BLaER1 treated with 17β-estradiol and CSF1 and Interleukin-3, amounts not matched to agents 10 nM and 100 nM (cell line): Measurements from ENCODE around the gene NCAPH2.
A peak's percentile ranks its signal among the peaks of the same experiment; 100 is the strongest.

Source experiments
- H3K27ac ChIP-seq, 11 experiments: shearing (Covaris generic); formaldehyde crosslinking; 2 replicates each; pipeline ENCODE4 v1.8.1; 2022
- H3K27me3 ChIP-seq, 11 experiments: shearing (Covaris generic); formaldehyde crosslinking; 2 replicates each; pipeline ENCODE4 v1.8.1; 2022
- H3K36me3 ChIP-seq, 11 experiments: shearing (Covaris generic); formaldehyde crosslinking; 2 replicates each; pipeline ENCODE4 v1.8.1; 2022
- H3K4me1 ChIP-seq, 10 experiments: shearing (Covaris generic); formaldehyde crosslinking; 2 replicates each; pipeline ENCODE4 v1.8.1; 2022
- H3K4me2 ChIP-seq, 11 experiments: shearing (Covaris generic); formaldehyde crosslinking; 2 replicates each; pipeline ENCODE4 v1.8.1; 2022
- H3K4me3 ChIP-seq, 10 experiments: shearing (Covaris generic); formaldehyde crosslinking; 2 replicates each; pipeline ENCODE4 v1.8.1; 2022
- H3K9ac ChIP-seq, 11 experiments: shearing (Covaris generic); formaldehyde crosslinking; 2 replicates each; pipeline ENCODE4 v1.8.1; 2022
- H3K9me3 ChIP-seq, 11 experiments: shearing (Covaris generic); formaldehyde crosslinking; replicated peaks in 1 of 11; 2 replicates each; pipeline ENCODE4 v1.8.1; 2022
- H4K20me1 ChIP-seq, 11 experiments: shearing (Covaris generic); formaldehyde crosslinking; 2 replicates each; pipeline ENCODE4 v1.8.1; 2022
- Cebpa-rat ChIP-seq, 11 experiments: shearing (Covaris generic); IDR thresholded peaks; 2 replicates each; pipeline ENCODE4 v1.8.1; 2022

NCAPH2 gene

GRCh38 chr22:50485221-50486131 lies 22.5 kb upstream of the NCAPH2 start:
- H3K9ac ChIP-seq, result no peak overlapping the region
- peak overlapping the region in 7 of 11 experiments; percentile 7 to 93 (median 26); a peak in 4 of 22 replicates for H3K4me2 ChIP-seq
- peaks cover 38 to 85% (median 77%) of the 10 kb centered on the region in 10 experiments for H3K4me1 ChIP-seq
- peaks cover 0 to 36% (median 10%) of the 10 kb centered on the region in 11 experiments; a peak in 11 of 22 replicates for H4K20me1 ChIP-seq
- no peak overlapping the region for H3K27ac ChIP-seq
- H3K36me3 ChIP-seq, result no peaks in the 10 kb centered on the region
- TF ChIP-seq Cebpa-rat (IDR thresholded peaks at IDR 0.05), result no peak
- peaks cover 16 to 29% (median 25%) of the 10 kb centered on the region in 11 experiments for H3K27me3 ChIP-seq
- H3K9me3 ChIP-seq, result no peaks in the 10 kb centered on the region; a peak in 3 of 22 replicates
- no peak overlapping the region for H3K4me3 ChIP-seq

GRCh38 chr22:50486561-50487289 lies 21.3 kb upstream of the NCAPH2 start, which contains the start of gene MIOX:
Gene MIOX, plus strand, starts transcription at chr22:50486859. Its CDS starts 39 bp downstream, at chr22:50486898.
- no peaks in the 10 kb centered on the region for H3K9me3 ChIP-seq
- H3K27ac ChIP-seq, result peak within 1 kb of the TSS in 10 of 11 experiments; percentile 30 to 77 (median 60); a peak in 17 of 22 replicates
- H3K4me1 ChIP-seq, result peaks cover 45 to 87% (median 81%) of the 10 kb centered on the region in 10 experiments
- H3K27me3 ChIP-seq, result peaks cover 4 to 17% (median 12%) of the 10 kb centered on the region in 11 experiments; a peak in 21 of 22 replicates
- peak within 1 kb of the TSS in 2 of 10 experiments; percentile 16 to 25; a peak in 1 of 20 replicates for H3K4me3 ChIP-seq
- peaks cover 0 to 36% (median 10%) of the 10 kb centered on the region in 11 experiments; a peak in 11 of 22 replicates for H4K20me1 ChIP-seq
- peak within 1 kb of the TSS; percentile 7 to 62 (median 47); a peak in 16 of 22 replicates for H3K9ac ChIP-seq
- H3K36me3 ChIP-seq, result no peaks in the 10 kb centered on the region
- peak within 1 kb of the TSS; percentile 67 to 90 (median 76) for H3K4me2 ChIP-seq
- TF ChIP-seq Cebpa-rat (IDR thresholded peaks at IDR 0.05), result no peak

GRCh38 chr22:50487290-50488005 lies 20.6 kb upstream of the NCAPH2 start:
- Histone ChIP-seq H4K20me1 (peaks cover 0 to 35% (median 10%) of the 10 kb centered on the region in 11 experiments; a peak in 11 of 22 replicates), H3K36me3 (no peaks in the 10 kb centered on the region), H3K9me3 (no peaks in the 10 kb centered on the region), H3K4me1 (peaks cover 38 to 83% (median 75%) of the 10 kb centered on the region in 10 experiments), H3K4me3 (peak overlapping the region in 2 of 10 experiments; percentile 16 to 25; a peak in 1 of 20 replicates), H3K9ac (peak overlapping the region; percentile 7 to 62 (median 47); a peak in 15 of 22 replicates), H3K27ac (peak overlapping the region in 10 of 11 experiments; percentile 30 to 77 (median 60); a peak in 17 of 22 replicates), H3K27me3 (peaks cover 0 to 10% (median 5%) of the 10 kb centered on the region in 11 experiments; a peak in 14 of 22 replicates), H3K4me2 (peak overlapping the region; percentile 67 to 90 (median 76))
- TF ChIP-seq Cebpa-rat (IDR thresholded peaks at IDR 0.05), result no peak

GRCh38 chr22:50488006-50488677 lies 19.9 kb upstream of the NCAPH2 start:
- H3K27me3 ChIP-seq, result peaks cover 0 to 3% (median 0%) of the 10 kb centered on the region in 11 experiments; a peak in 4 of 22 replicates
- H3K4me3 ChIP-seq, result no peak overlapping the region
- TF ChIP-seq Cebpa-rat (IDR thresholded peaks at IDR 0.05), result no peak
- no peak overlapping the region for H3K27ac ChIP-seq
- H3K4me1 ChIP-seq, result peaks cover 31 to 76% (median 68%) of the 10 kb centered on the region in 10 experiments
- no peak overlapping the region for H3K9ac ChIP-seq
- H3K36me3 ChIP-seq, result no peaks in the 10 kb centered on the region
- H4K20me1 ChIP-seq, result peaks cover 0 to 28% (median 4%) of the 10 kb centered on the region in 11 experiments; a peak in 9 of 22 replicates
- H3K9me3 ChIP-seq, result no peaks in the 10 kb centered on the region
- H3K4me2 ChIP-seq, result peak overlapping the region in 10 of 11 experiments; percentile 67 to 90 (median 79); a peak in 20 of 22 replicates

- H3K36me3 ChIP-seq, result no peaks in the 10 kb centered on the region
- H3K4me1 ChIP-seq, result peaks cover 25 to 69% (median 61%) of the 10 kb centered on the region in 10 experiments
- no peaks in the 10 kb centered on the region for H3K9me3 ChIP-seq
- no peak overlapping the region for H3K27ac ChIP-seq
- no peak overlapping the region for H3K4me3 ChIP-seq
- no peaks in the 10 kb centered on the region; a peak in 1 of 22 replicates for H3K27me3 ChIP-seq
- no peak for TF ChIP-seq Cebpa-rat (IDR thresholded peaks at IDR 0.05)
- H3K9ac ChIP-seq, result no peak overlapping the region
- no peak overlapping the region for H3K4me2 ChIP-seq
- H4K20me1 ChIP-seq, result peaks cover 0 to 20% (median 0%) of the 10 kb centered on the region in 11 experiments; a peak in 5 of 22 replicates
Observed at GRCh38 chr22:50488886-50489285, 19.1 kb upstream of the NCAPH2 start.

GRCh38 chr22:50489363-50490243 lies 18.4 kb upstream of the NCAPH2 start:
- H3K36me3 ChIP-seq, result no peaks in the 10 kb centered on the region
- H3K9ac ChIP-seq, result no peak overlapping the region
- peak overlapping the region in 8 of 11 experiments; percentile 6 to 87 (median 77); a peak in 13 of 22 replicates for H3K4me2 ChIP-seq
- H3K9me3 ChIP-seq, result no peaks in the 10 kb centered on the region
- no peak for TF ChIP-seq Cebpa-rat (IDR thresholded peaks at IDR 0.05)
- no peak overlapping the region for H3K4me3 ChIP-seq
- peak overlapping the region in 2 of 11 experiments; percentile 4 to 47; a peak in 1 of 22 replicates for H3K27ac ChIP-seq
- peaks cover 0 to 13% (median 0%) of the 10 kb centered on the region in 11 experiments; a peak in 2 of 22 replicates for H4K20me1 ChIP-seq
- H3K4me1 ChIP-seq, result peaks cover 25 to 62% (median 54%) of the 10 kb centered on the region in 10 experiments
- no peaks in the 10 kb centered on the region for H3K27me3 ChIP-seq
